Upper lobe of left lung (tissue), 6 donors: ENCODE results near the gene MIS18BP1. TPM values are rescaled to one million over a fixed set of nuclear protein-coding genes. Genes with fewer than 3 reads are reported as not detected.
A peak's percentile ranks its signal among the peaks of the same experiment; 100 is the strongest.
"Not testable (repeated sequence)": the region's sequence is repeated elsewhere in the genome, so short reads cannot be mapped to it uniquely, and the experiment has no call there.

ENCODE experiments used
- ATAC-seq, 2 donors: fragments of 200-7000 bp; cut with Tn5 transposase; one replicate each; pipeline ENCODE4 v1.9.1; 2022; ENCODE audit warnings: mild to moderate bottlenecking in 2 of 2, moderate library complexity in 2 of 2; ENCODE audit not compliant: low FRiP score in 2 of 2
- DNase-seq, 2 donors: peaks; one replicate each; pipeline ENCODE4 v3.0.0-alpha.2; 2019 to 2020
- H3K27ac ChIP-seq, 4 donors: fragments of 200-600 bp; sonication (generic); one replicate each; pipeline ENCODE4 v1.5.1; 2016 to 2019
- H3K27me3 ChIP-seq, 4 donors: fragments of 200-600 bp; sonication (generic); one replicate each; pipeline ENCODE4 v1.5.1; 2017 to 2019
- H3K36me3 ChIP-seq, 4 donors: fragments of 200-600 bp; sonication (generic); one replicate each; pipeline ENCODE4 v1.5.1; 2016 to 2019
- H3K4me1 ChIP-seq, 4 donors: fragments of 200-600 bp; sonication (generic); one replicate each; pipeline ENCODE4 v1.5.1; 2018 to 2019
- H3K4me3 ChIP-seq, 4 donors: fragments of 200-600 bp; sonication (generic); one replicate each; pipeline ENCODE4 v1.5.1; 2017 to 2019; ENCODE audit warnings: mild to moderate bottlenecking in 2 of 4, moderate library complexity in 1 of 4
- H3K9me3 ChIP-seq, 4 donors: fragments of 200-600 bp; sonication (generic); one replicate each; pipeline ENCODE4 v1.5.1; 2018 to 2019
- CTCF ChIP-seq, 6 experiments: fragments of 450-650 bp in 4 of 6; fragments of 200-600 bp in 2 of 6; sonication (generic) in 2 of 6; IDR thresholded peaks; one replicate each; pipeline ENCODE4 v1.5.1; 2016 to 2019; ENCODE audit warnings: antibody characterized with exemption in 6 of 6
- EP300 ChIP-seq, 4 donors: sonication (generic); formaldehyde crosslinking; IDR thresholded peaks; one replicate each; pipeline ENCODE4 v1.5.1; 2017; ENCODE audit warnings: antibody characterized with exemption in 4 of 4, control low read depth in 2 of 4
- POLR2A ChIP-seq, 4 donors: fragments of 450-650 bp; IDR thresholded peaks; one replicate each; pipeline ENCODE4 v1.5.1; 2016 to 2017; ENCODE audit warnings: antibody characterized with exemption in 4 of 4, mild to moderate bottlenecking in 2 of 4
- POLR2AphosphoS5 ChIP-seq, 2 donors: sonication (generic); formaldehyde crosslinking; IDR thresholded peaks; one replicate each; pipeline ENCODE4 v1.5.1; 2017; ENCODE audit warnings: antibody characterized with exemption in 2 of 2
- WGBS, 2 donors: methylation state at CpG; one replicate each; pipeline ENCODE4 v1.1.5; 2017 to 2018; 5-methylcytosine and 5-hydroxymethylcytosine counted together
- total RNA-seq, 6 donors: library from RNA; depleted of rRNA in 4 of 6; stranded (reverse); fragments of >200 nt in 4 of 6; gene quantifications; one replicate each; pipeline versions ENCODE4 v1.1.0 to v1.2.1, GENCODE V29; 2016 to 2021
- donor health status: DM: no; HTN: no; CAD: no; lungs with moderate emphysema.
- donor health status: DM: no; HTN: yes; CAD: no; lungs with severe emphysema.

The MIS18BP1 gene
- total RNA-seq, 6 donors from 2014 or later: 19.2 to 58.7 (median 30.5) TPM

- H3K27me3 ChIP-seq: no peaks in the 10 kb centered on the region
- DNase-seq: no peak
- no peak for ATAC-seq
- 96 to 98% methylated on average over 4 of the region's 4 CpGs for WGBS, 2 donors
- H3K9me3 ChIP-seq: no peaks in the 10 kb centered on the region
- H3K4me3 ChIP-seq: no peak overlapping the region
- peaks cover 0 to 69% (median 32%) of the 10 kb centered on the region in 4 donors for H3K36me3 ChIP-seq
- TF ChIP-seq EP300 (IDR thresholded peaks at IDR 0.05) (no peak), POLR2A (IDR thresholded peaks at IDR 0.05) (no peak), CTCF (IDR thresholded peaks at IDR 0.05) (no peak), POLR2AphosphoS5 (IDR thresholded peaks at IDR 0.05) (no peak)
- no peaks in the 10 kb centered on the region for H3K4me1 ChIP-seq
- no peak overlapping the region for H3K27ac ChIP-seq
Observed at GRCh38 chr14:45227566-45227965, 25.4 kb downstream of the MIS18BP1 start.

- DNase-seq (no peak), ATAC-seq (no peak)
- H3K4me3 ChIP-seq: no peak overlapping the region
- no peaks in the 10 kb centered on the region for H3K27me3 ChIP-seq
- no peaks in the 10 kb centered on the region for H3K4me1 ChIP-seq
- no peaks in the 10 kb centered on the region for H3K9me3 ChIP-seq
- TF ChIP-seq CTCF (IDR thresholded peaks at IDR 0.05): no peak
- no peak for TF ChIP-seq POLR2AphosphoS5 (IDR thresholded peaks at IDR 0.05)
- TF ChIP-seq EP300 (IDR thresholded peaks at IDR 0.05): no peak
- no peak for TF ChIP-seq POLR2A (IDR thresholded peaks at IDR 0.05)
- peaks cover 0 to 47% (median 21%) of the 10 kb centered on the region in 4 donors for H3K36me3 ChIP-seq
- 88 to 89% methylated on average over 3 of the region's 3 CpGs for WGBS, 2 donors
- no peak overlapping the region for H3K27ac ChIP-seq
Observed at GRCh38 chr14:45222485-45223262, 30.3 kb downstream of the MIS18BP1 start.

GRCh38 chr14:45214341-45214740 lies 38.7 kb downstream of the MIS18BP1 start:
- not testable (repeated sequence) for H3K9me3 ChIP-seq, H3K4me1 ChIP-seq, H3K4me3 ChIP-seq, H3K27ac ChIP-seq, H3K27me3 ChIP-seq, ATAC-seq
- H3K36me3 ChIP-seq: peaks cover 7 to 69% (median 28%) of the 10 kb centered on the region in 4 donors
- WGBS, 2 donors: 90 to 94% methylated on average over 6 of the region's 6 CpGs
- peak in 1 of 2 donors; percentile 73 for DNase-seq

GRCh38 chr14:45213716-45214115 lies 39.3 kb downstream of the MIS18BP1 start:
- H3K27me3 ChIP-seq, ATAC-seq, H3K4me1 ChIP-seq, H3K4me3 ChIP-seq, DNase-seq, H3K27ac ChIP-seq, H3K9me3 ChIP-seq: not testable (repeated sequence)
- 86 to 89% methylated on average over 1 of the region's 1 CpG for WGBS, 2 donors
- peaks cover 7 to 75% (median 29%) of the 10 kb centered on the region in 4 donors for H3K36me3 ChIP-seq

- peaks cover 7 to 76% (median 27%) of the 10 kb centered on the region in 4 donors for H3K36me3 ChIP-seq
- H3K4me3 ChIP-seq: no peak overlapping the region
- no peaks in the 10 kb centered on the region for H3K4me1 ChIP-seq
- DNase-seq (no peak), ATAC-seq (no peak)
- no peaks in the 10 kb centered on the region for H3K9me3 ChIP-seq
- WGBS, 2 donors: 77 to 85% methylated on average over 3 of the region's 3 CpGs
- no peak for TF ChIP-seq EP300 (IDR thresholded peaks at IDR 0.05)
- no peak for TF ChIP-seq CTCF (IDR thresholded peaks at IDR 0.05)
- no peak for TF ChIP-seq POLR2AphosphoS5 (IDR thresholded peaks at IDR 0.05)
- TF ChIP-seq POLR2A (IDR thresholded peaks at IDR 0.05): no peak
- no peak overlapping the region for H3K27ac ChIP-seq
- H3K27me3 ChIP-seq: no peaks in the 10 kb centered on the region
Observed at GRCh38 chr14:45212231-45212630, 40.8 kb downstream of the MIS18BP1 start.

GRCh38 chr14:45211295-45211694 lies 41.7 kb downstream of the MIS18BP1 start:
- H3K36me3 ChIP-seq: peaks cover 4 to 78% (median 29%) of the 10 kb centered on the region in 4 donors
- ATAC-seq: no peak
- no peaks in the 10 kb centered on the region for H3K27me3 ChIP-seq
- 82 to 96% methylated on average over 1 of the region's 1 CpG for WGBS, 2 donors
- DNase-seq: no peak
- no peak overlapping the region for H3K4me3 ChIP-seq
- H3K27ac ChIP-seq: no peak overlapping the region
- no peak for TF ChIP-seq CTCF (IDR thresholded peaks at IDR 0.05)
- no peak for TF ChIP-seq POLR2A (IDR thresholded peaks at IDR 0.05)
- H3K4me1 ChIP-seq: no peaks in the 10 kb centered on the region
- H3K9me3 ChIP-seq: no peaks in the 10 kb centered on the region
